Esophagus muscularis mucosa (tissue), 4 donors: ENCODE results near the gene NKAIN2.

ENCODE experiments used
- CTCF ChIP-seq, 3 experiments: fragments of 200-600 bp in 2 of 3; fragments of 450-650 bp in 1 of 3; sonication (generic) in 2 of 3; IDR thresholded peaks; one replicate each; pipeline ENCODE4 v1.5.1; 2017 to 2019; ENCODE audit warnings: antibody characterized with exemption in 3 of 3, mild to moderate bottlenecking in 2 of 3, moderate library complexity in 1 of 3
- EP300 ChIP-seq: sonication (generic); formaldehyde crosslinking; IDR thresholded peaks from one replicate; pipeline ENCODE4 v1.6.1; 2017; ENCODE audit warnings: antibody characterized with exemption
- POLR2A ChIP-seq: fragments of 450-650 bp; IDR thresholded peaks from one replicate; pipeline ENCODE4 v1.6.1; 2017; ENCODE audit warnings: antibody characterized with exemption, moderate library complexity, mild to moderate bottlenecking, low read depth
- POLR2AphosphoS5 ChIP-seq, 2 donors: sonication (generic); formaldehyde crosslinking; IDR thresholded peaks; one replicate each; pipeline ENCODE4 v1.6.1; 2017; ENCODE audit warnings: antibody characterized with exemption in 2 of 2

- TF ChIP-seq POLR2AphosphoS5 (IDR thresholded peaks at IDR 0.05) (no peak), CTCF (IDR thresholded peaks at IDR 0.05) (no peak), POLR2A (no peak), EP300 (no peak)
Observed at GRCh38 chr6:123879749-123880148, 76.1 kb downstream of the NKAIN2 start.
